ENCODE results near the gene PCDHA1.
"Not testable (repeated sequence)": the region's sequence is repeated elsewhere in the genome, so short reads cannot be mapped to it uniquely, and the experiment has no call there.

Gene PCDHA1

GRCh38 chr5:140821375-140822280, 35.7 kb downstream of the PCDHA1 start, which contains the start of gene PCDHA5:
TSS of gene PCDHA5 (plus strand) at chr5:140821613.
- TF ChIP-seq CTCF (IDR thresholded peaks at IDR 0.05), result no peak
- Histone ChIP-seq H3K4me3 (peak within 1 kb of the TSS; percentile 3), H3K27ac (no peak within 1 kb of the TSS)
- no peak for DNase-seq (ENCODE audit: low spot score)

GRCh38 chr5:140822281-140822629, 36.3 kb downstream of the PCDHA1 start:
- no peak for DNase-seq (ENCODE audit: low spot score)
- Histone ChIP-seq H3K4me3 (no peak overlapping the region), H3K27ac (no peak overlapping the region)
- no peak for TF ChIP-seq CTCF (IDR thresholded peaks at IDR 0.05)

GRCh38 chr5:140822969-140823368, 37.0 kb downstream of the PCDHA1 start:
- DNase-seq (ENCODE audit: low spot score), result not testable (repeated sequence)

GRCh38 chr5:140823475-140823874, 37.5 kb downstream of the PCDHA1 start:
- DNase-seq (ENCODE audit: low spot score), result no peak
- Histone ChIP-seq H3K4me3 (no peak overlapping the region), H3K27ac (no peak overlapping the region)
- TF ChIP-seq CTCF (IDR thresholded peaks at IDR 0.05), result no peak

More at GRCh38 chr5:140822969-140823368, 37.0 kb downstream of the PCDHA1 start:
- not testable (repeated sequence) for H3K27ac ChIP-seq, H3K4me3 ChIP-seq

GRCh38 chr5:140827704-140828361, 41.9 kb downstream of the PCDHA1 start, which contains the start of gene PCDHA6:
TSS of gene PCDHA6 (plus strand) at chr5:140827960. CDS start at chr5:140828092, 132 bp downstream.
- no peak within 1 kb of the TSS for H3K27ac ChIP-seq
- H3K4me3 ChIP-seq, result peak within 1 kb of the TSS; percentile 51
- DNase-seq (ENCODE audit: low spot score), result no peak
- no peak for TF ChIP-seq CTCF (IDR thresholded peaks at IDR 0.05)

GRCh38 chr5:140828362-140828737, 42.4 kb downstream of the PCDHA1 start:
- DNase-seq (ENCODE audit: low spot score), result no peak

GRCh38 chr5:140829511-140830501, 43.9 kb downstream of the PCDHA1 start:
- not testable (repeated sequence) for H3K4me3 ChIP-seq; H3K27ac ChIP-seq; DNase-seq (ENCODE audit: low spot score)

More at GRCh38 chr5:140828362-140828737, 42.4 kb downstream of the PCDHA1 start:
- peak overlapping the region; percentile 51 for H3K4me3 ChIP-seq
- TF ChIP-seq CTCF (IDR thresholded peaks at IDR 0.05), result no peak
- H3K27ac ChIP-seq, result no peak overlapping the region

All from coronary artery (tissue), 2 donors.